GM19395 (cell line): Measurements from ENCODE around the gene BPI.
"Not testable (repeated sequence)": the region's sequence is repeated elsewhere in the genome, so short reads cannot be mapped to it uniquely, and the experiment has no call there.

Experiments used
- ATAC-seq: cut with Tn5 transposase; IDR thresholded peaks from one replicate; pipeline ENCODE4 v1.9.1; 2021; ENCODE audit warnings: mild to moderate bottlenecking, moderate library complexity; ENCODE audit not compliant: unreplicated experiment

Gene BPI

GRCh38 chr20:38331814-38332213, 27.9 kb downstream of the BPI start:
- no peak for ATAC-seq

GRCh38 chr20:38334016-38334415, 30.1 kb downstream of the BPI start:
- no peak for ATAC-seq

DNA sequence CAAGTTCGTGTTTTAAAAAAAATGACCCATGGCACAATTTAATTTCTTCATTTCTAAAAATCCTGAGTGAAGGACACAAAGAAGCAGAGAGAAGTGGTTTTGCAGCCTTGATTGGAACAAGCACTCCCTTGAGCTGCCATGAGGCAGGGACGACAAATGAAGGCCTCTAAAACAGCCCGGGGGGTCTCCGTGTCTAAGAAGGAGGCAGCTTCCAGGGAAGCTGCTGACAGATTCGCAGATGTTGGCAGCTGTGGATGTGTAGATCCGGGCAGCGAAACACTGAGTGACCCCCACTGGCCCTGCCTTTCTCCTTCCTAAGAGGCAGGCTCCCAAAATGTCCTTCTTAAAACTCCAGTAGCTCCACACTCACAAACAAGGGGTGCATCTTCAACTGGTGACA, 32.8 kb downstream of the BPI start:
- no peak for ATAC-seq

GRCh38 chr20:38337561-38338140, 33.7 kb downstream of the BPI start:
- ATAC-seq = no peak

GRCh38 chr20:38338849-38339520, 35.0 kb downstream of the BPI start:
- no peak for ATAC-seq

DNA sequence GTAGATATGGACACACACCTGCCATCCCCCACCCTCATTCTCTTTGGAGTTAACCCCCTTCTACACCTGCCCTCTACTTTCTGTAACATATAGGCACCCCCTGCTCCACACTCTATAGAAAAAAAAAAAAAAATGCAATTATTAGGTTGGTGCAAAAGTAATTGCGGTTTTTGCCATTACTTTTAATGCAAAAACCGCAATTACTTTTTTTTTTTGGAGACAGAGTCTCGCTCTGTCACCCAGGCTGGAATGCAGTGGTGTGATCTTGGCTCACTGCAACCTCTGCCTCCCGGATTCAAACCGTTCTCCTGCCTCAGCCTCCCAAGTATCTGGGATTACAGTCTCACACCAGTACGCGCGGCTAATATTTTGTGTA, 35.6 kb downstream of the BPI start:
- ATAC-seq = not testable (repeated sequence)

DNA sequence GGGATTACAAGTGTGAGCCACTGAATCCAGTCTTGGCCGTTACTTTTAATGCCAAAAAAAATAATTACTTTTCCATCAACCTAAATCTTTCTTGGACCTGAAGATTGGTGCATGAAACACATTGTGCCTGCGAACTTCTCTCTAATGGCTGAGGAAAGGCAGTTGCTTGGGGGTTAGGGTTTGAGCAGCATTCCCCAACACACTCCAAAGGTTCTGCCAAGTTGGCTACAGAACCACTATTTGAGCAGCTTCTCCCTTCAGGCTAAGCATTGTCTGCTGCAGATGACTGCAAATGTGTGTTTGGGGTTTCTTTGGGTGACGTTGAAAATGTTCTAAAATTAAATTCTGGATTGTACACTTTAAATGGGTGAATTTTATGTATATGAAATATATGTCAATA, 36.0 kb downstream of the BPI start:
- no peak for ATAC-seq

- ATAC-seq = no peak
Observed at GRCh38 chr20:38340693-38341092, 36.7 kb downstream of the BPI start.

GRCh38 chr20:38342216-38342615, 38.3 kb downstream of the BPI start:
- no peak for ATAC-seq

DNA sequence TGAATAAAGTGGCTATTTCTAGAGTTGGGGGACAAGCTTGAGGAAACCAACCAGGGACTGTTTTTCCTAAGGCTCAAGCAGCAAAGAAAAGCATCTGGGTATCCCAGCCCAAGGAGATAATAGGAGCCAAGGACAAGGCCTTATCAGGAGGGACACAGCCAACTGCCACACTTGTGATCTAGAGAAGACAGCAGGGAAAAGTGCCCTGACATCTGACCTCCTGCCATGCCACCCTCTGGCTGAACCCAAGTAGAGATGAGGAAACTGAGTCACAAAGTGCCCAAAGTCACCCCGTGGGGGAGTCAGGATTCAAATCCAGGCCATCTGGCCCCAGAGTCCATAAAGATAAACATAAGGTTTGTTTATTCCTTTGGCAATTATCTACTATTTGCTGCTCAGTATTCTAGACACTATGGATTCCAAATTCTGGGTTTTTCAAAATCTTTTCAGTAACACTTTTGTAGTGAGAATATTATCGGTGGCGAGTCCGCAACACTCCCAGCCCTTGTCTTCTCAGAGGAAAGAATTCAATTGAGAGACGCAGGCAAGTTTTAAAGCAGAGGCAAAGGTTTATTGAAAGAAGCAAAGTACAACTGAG, 38.9 kb downstream of the BPI start:
- no peak for ATAC-seq

- ATAC-seq = no peak
Observed at GRCh38 chr20:38343311-38344106, 39.6 kb downstream of the BPI start.

DNA sequence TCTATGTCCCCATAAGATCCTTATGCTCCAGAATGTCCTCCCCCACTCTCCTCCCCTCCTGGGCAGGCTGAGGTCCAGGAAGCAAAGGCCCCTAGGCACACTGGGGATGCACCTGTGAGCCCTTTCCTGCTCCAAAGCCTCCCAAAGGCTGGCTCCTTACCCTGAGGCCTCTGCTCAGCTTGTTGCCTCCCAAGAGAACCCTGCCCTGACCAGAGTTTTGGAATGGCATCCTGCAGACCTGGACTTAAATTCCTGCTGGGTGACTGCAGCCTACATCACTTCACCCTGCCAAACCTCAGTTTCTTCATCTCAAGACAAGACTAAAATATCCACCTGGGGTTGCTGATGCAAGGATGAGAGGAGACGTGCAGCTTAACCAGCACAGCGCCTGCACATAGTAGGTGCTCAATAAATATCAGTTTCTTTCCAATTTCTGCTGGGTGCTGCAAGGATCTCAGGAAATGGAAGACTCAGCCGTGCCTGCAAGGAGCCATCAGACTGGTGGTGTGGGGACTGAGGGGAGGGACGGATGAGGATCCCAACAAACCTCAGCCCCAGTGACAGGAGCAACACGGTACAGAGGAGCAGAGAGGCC, 40.2 kb downstream of the BPI start:
- no peak for ATAC-seq

DNA sequence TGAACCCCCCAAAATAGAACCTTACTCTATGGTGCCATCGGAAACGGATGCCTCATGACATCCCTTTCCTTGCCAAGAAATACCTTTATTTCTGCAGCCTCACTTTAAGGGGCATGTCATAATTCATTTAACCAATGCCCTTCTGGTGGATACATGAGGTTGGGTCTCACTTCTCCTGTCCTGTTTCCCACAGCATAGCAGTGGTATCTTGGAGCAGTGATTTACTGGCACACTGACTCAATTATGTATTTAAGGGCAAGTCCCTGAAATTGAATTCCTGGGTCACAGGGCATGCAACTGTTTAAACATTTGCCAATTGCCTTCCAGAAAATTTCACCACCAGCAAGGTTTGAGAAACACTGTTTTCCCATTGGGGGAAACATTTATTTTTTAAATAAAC, 41.7 kb downstream of the BPI start:
- ATAC-seq = no peak

DNA sequence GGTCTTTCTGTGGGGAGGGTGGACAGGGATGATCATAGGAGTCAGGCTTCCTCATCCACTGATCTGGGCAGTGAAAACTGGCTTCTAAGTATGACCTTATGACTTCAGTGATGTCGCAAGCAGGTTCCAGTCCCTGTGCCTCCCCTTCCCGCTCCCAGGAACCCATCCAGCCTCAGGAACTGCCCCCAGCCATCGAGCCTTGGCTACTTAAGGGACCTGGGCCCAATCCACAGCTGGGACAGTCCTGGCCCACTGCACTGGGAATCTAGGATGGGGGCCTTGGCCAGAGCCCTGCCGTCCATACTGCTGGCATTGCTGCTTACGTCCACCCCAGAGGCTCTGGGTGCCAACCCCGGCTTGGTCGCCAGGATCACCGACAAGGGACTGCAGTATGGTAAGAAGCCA, 42.3 kb downstream of the BPI start, which contains the start of gene LBP:
Gene LBP (plus strand): TSS at position 236 of the 405 bp plus-strand sequence. CDS start 35 bp downstream, at position 271.
- no peak for ATAC-seq

- no peak for ATAC-seq
Observed at GRCh38 chr20:38346741-38347140, 42.8 kb downstream of the BPI start.

- no peak for ATAC-seq
Observed at GRCh38 chr20:38349856-38350255, 45.9 kb downstream of the BPI start.

- ATAC-seq = no peak
Observed at GRCh38 chr20:38350879-38351775, 47.2 kb downstream of the BPI start.

- ATAC-seq = no peak
Observed at GRCh38 chr20:38353316-38353715, 49.4 kb downstream of the BPI start.

DNA sequence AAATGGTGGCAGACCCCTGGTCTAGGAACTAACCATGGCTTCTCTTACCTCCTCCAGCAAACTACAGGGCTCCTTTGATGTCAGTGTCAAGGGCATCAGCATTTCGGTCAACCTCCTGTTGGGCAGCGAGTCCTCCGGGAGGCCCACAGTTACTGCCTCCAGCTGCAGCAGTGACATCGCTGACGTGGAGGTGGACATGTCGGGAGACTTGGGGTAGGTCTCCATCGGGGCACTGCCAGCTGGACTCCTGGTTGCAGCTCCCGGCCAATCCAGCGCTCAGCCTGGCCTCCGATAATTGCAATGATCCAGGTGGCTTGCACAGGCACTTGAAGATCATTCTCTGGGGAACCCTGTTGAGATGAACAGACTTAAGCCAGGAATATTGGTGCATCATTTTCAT, 50.3 kb downstream of the BPI start:
- no peak for ATAC-seq
